GM21367 (cell line): ENCODE measurements around the gene RMDN3.

ENCODE experiments used
- ATAC-seq: cut with Tn5 transposase; IDR thresholded peaks from one replicate; pipeline ENCODE4 v1.9.1; 2021; ENCODE audit not compliant: unreplicated experiment

Gene RMDN3, protein sequence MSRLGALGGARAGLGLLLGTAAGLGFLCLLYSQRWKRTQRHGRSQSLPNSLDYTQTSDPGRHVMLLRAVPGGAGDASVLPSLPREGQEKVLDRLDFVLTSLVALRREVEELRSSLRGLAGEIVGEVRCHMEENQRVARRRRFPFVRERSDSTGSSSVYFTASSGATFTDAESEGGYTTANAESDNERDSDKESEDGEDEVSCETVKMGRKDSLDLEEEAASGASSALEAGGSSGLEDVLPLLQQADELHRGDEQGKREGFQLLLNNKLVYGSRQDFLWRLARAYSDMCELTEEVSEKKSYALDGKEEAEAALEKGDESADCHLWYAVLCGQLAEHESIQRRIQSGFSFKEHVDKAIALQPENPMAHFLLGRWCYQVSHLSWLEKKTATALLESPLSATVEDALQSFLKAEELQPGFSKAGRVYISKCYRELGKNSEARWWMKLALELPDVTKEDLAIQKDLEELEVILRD

DNA sequence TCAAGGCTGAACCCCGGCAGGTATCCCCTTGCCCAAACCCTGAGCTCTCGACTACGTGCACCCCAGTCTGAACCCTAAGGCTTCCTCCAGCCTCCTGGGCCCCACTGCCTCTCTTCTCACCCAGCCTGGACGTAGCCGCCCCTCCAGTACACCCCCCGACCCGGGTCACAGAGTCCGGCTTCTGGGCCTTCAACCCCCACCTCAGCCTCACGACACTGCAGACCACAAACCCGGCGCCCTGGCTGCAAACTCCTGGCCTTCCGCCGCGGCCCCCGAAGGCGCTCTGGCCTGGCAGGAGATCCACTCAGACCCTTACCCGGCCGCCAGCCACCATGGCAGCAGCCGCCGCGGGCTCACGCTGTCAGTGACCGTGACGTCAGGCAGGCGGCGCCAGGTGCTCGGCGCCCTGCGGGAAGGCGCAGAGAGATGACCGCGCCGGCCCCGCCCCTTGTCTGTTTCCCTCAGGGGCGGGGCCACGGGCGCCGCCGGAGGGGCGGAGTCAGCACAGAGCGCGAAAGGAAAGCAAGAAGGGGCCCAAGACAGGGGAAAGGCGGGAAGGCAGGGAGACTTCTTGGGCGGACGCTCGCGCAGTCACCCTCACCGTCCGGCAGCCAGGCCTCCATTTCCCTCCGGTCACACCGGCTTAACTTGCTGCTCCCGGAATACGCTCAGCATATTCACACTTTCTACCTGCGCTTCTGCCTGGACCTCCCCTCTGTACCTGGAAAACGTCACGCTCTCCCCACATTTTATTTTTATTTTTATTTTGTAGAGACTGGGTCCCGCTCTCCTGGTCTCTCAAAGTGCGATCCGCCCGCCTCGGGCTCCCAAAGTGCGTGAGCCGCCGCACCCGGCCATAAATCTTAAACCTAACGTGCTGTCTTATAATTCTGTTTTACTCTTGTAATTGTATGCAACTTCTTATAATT lies at the start of gene RMDN3:
Gene RMDN3 (minus strand): TSS at position 372 of the 929 bp plus-strand sequence. CDS start 471 bp downstream, outside the sequence.
- peak; percentile 79 for ATAC-seq

DNA sequence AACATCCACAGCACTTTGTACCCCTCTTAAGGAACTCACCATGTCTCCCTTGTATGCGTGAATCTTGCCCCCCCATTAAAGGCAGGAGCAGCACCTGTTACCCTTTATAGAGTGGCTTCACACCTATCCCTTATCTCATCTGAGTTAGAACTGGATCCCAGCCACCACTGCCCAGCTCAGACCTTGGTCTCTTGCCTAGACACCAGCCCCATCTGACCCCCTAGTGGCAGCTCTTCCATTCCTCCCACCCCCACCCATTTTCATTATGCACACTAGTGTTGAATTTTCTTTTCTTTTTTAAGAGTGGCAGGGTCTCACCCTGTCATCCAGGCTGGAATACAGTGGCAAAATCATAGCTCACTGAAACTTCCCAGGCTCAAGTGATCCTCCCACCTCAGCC lies 48.6 kb upstream of the RMDN3 start:
- no peak for ATAC-seq

DNA sequence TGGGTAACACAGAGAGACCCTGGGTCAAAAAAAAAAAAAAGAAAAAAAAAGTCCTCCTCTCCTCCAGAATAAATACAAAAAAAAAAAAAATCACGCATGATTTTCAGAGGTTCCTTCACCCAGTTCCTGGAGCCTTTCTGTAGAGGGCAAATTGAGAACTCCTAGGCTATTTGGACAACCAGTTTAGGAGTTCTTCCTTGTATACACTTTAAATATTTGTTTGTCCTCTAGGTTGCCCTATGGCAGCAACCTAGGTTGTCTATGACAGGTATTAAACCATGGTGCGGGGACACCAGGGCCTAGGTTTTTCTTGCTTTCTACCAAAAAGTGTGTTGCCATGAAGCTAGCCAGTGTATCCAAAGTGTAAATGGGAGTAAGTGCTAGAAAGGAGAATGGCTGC lies 48.0 kb upstream of the RMDN3 start:
- no peak for ATAC-seq

DNA sequence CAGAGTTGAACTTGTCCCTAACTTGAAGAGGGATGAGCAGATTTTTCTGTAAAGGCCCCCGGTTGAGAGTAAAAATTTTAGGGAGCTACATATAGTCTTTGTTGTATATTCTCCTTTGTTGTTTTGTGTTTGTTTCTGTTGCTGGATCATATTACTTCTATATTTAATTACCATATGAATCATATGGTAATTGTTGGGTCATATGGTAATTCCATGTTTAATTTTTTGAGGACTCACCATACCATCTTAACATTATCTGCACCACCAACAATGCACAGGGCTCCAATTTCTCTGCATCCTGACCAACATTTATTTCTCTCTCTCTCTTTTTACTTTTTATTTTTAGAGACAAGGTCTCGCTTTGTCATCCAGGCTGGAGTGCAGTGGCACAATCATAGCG lies 44.5 kb upstream of the RMDN3 start:
- ATAC-seq = no peak

DNA sequence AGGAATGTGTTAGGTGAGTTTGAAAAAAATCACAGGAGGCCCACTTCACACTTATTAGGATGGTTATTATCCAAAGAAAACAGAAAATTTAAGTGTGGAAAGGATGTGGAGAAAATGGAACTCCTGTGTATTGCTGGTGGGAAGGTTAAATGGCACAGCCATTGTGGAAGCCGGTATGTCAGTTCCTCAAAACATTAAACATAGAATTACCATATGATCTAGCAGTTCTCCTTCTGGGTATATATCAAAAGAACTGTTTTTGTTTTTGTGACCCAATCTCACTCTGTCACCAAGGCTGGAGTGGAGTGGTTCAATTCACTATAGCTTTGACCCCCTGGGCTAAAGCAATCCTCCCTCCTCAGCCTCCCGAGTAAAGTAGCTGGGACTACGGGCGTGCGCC lies 41.5 kb upstream of the RMDN3 start:
- ATAC-seq = no peak

DNA sequence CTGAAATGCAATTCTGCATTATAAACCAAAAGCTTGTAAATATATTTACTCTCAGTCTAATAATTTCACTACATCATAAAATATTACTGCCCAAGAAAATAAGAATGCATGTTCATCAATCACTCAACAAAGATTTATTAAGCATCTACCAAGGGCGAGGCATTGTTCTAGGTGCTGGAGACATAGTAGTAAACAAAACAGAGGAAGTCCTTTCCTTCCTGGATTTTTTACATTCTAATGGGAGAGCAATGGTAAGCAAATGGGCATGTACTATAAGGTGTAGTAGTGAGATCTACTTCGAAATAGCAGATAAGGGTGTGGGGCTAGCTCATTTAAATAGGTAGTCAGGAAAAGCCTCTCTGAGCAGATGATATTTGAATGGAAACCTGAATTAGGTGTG lies 41.0 kb upstream of the RMDN3 start:
- no peak for ATAC-seq

DNA sequence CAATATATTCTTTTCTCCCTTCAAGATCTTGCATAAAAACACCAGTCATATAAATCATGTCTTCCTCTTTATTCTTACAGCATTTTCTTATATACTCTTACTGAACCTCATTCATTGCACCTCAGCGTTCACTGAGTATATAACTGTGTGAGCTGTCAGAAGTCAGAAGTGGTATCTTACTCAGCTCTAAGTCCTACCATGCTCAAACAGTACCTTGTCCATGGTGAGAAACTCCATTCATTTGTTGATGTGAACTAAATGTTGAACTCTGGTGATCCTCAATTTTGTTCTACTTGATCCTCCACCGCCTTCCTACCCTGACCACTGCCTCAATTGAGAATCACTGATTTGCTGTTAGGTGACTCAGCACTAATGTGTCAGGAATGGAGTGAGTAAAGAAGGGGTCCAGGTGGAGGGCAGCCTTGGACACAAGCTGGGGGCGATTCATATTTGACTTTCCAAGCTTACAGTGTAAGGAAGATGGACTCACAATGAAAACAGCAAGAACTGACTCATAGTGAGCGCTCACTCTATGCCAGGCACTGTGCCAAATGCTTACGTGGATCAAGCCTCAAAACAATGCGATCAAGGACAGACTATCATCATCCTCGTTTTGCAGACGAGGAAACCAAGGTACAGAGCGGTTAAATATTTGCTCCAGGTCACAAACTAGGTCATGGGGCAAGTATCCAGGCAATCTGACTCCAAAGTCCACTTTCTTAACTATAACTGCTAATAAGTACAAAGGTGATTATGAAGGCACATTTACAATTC lies 38.3 kb upstream of the RMDN3 start:
- no peak for ATAC-seq

DNA sequence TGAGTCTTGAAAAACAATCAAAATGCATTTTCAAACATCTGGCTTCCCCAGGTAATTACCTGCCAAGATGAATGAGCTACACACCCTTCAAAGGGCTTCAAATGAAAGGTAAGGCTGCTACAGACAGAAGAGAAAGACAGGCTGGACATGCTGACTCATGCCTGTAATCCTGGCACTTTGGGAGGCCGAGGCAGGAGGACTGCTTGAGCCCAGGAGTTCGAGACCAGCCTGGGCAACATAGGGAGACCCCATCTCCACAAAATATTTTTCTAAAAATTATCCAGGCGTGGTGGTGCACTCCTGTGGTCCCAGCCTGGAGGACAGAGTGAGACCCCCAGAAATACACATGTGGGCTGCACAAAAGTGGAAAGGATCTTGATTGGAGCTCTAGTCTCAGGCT lies 37.3 kb upstream of the RMDN3 start:
- no peak for ATAC-seq

DNA sequence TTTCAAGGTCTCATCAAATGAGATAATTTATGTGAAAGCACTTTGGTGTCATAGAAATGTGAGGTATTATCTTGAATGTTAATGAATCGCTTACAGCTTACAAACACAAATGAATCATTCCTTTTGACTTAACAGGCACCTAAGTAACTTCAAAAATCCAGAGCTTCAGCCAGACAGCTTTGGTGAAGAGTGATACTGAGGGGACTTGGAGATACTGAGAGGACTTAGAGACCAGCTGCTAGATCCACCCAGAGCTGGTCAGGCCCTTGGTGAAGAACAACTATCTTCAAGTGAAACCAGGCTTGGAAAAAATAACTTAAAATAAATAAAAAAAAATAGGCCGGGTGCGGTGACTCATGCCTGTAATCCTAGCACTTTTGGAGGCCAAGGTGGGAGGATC lies 35.7 kb upstream of the RMDN3 start:
- no peak for ATAC-seq

DNA sequence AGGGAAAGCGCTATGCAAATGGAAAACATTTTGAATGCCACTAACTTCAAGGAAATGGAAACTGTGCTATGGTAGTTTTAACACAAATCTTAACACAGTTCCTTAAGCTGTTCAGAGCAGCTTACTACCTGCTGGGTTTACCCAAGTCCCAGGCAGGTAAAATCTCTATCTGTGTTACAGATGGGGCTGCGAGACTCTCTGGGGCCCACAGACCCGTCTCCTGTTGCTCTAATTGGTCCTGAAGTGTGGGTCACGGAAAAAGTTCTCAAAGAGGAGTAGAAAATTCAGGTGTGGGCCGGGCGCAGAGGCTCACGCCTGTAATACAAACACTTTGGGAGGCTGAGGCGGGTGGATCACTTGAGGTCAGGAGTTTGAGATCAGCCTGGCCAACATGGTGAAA lies 34.9 kb upstream of the RMDN3 start:
- ATAC-seq = no peak

DNA sequence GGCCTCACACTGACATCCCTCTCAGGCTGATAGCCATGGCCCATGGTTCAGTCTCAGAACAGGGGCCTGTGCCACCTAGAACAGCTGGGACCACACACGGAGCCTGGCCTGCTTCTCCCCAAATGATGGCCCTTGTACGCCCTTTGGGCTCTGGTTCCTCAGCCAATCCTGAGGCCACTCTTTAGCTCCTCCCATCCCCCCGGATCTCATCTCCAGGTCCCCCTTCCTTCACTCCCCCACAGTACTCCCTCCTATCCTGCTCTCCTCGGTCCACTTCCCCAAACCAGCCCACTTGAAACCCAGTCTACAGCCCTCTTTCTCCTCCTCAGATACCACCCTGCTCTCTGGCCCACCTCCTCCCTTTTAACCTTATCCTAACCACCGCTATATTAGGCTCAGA lies 34.1 kb upstream of the RMDN3 start:
- ATAC-seq = no peak

DNA sequence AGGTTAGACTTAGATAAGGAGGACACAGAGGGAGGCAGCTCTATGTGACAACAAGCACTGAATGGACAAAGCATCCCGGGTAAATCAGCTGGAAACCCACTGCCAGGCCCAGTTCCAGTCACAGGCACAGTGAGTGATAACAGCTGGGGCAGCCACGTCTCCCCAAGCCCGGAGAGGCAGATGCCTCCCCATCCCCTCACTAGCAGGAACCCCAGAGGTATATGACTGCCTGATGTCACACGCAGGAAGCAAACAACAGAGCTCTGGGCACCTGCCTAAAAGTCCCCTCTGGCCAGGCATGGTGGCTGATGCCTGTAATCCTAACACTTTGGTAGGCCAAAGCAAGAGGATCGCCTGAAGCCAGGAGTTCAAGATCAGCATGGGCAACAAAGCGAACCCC lies 32.9 kb upstream of the RMDN3 start:
- no peak for ATAC-seq

DNA sequence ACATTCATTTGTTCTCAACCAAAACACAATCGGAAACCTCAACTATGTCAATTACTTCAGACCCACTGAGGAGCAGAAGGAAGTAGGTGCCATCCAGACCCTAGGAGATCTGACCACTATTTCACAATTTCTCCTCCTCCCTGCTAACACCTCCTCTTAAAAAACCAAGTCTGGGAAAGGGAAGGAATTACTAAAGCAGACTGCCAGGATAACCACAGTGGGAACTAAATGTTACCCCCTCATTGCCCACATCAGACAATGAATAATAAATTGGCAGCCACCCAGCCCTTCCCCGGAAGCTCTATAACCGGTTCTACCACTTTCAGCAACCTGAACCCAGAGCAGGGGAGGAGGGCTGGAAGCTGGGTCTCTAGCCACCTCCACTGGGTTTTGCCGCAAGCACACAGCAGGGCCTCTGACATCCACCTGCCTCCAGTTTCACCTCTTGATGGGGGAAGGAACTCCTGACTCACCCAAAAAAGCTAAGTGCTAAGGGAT lies 32.3 kb upstream of the RMDN3 start:
- ATAC-seq = no peak

DNA sequence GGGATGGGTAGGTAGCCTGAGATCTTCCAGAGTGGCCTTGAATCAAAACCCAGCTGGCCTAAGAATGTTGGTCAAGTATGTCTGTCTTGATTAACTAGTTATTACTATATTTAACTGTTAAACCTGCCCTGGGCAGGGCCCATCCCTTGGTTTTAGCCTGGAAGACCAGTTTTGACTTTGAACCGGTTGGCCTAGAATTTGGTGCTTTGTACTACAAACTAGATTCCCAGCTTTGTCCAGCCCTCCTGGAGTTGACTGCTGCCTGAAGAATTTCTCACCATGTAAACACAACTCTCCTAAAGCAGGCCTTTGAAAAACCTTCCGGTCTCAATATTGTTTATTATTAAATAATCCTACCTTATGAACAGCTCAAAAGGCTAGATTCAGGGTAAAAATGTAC lies 30.8 kb upstream of the RMDN3 start:
- ATAC-seq = no peak

DNA sequence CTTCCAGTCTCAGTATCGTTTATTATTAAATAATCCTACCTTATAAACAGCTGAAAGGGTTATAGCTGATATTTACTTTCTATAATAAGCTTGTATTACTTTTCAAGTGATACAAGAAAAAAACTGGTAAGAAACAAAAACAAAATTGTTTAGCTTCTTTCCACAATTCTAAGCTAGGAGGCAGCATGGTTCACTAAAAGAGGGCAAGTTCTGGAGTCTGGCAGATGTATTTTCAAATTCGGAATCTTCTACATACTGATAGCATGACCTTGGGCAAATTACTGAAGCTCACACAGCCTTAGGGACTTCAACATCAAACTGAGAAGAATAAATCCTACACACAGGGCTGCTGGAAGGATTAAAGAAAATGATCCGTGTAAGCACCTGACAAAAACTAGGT lies 30.1 kb upstream of the RMDN3 start:
- no peak for ATAC-seq

DNA sequence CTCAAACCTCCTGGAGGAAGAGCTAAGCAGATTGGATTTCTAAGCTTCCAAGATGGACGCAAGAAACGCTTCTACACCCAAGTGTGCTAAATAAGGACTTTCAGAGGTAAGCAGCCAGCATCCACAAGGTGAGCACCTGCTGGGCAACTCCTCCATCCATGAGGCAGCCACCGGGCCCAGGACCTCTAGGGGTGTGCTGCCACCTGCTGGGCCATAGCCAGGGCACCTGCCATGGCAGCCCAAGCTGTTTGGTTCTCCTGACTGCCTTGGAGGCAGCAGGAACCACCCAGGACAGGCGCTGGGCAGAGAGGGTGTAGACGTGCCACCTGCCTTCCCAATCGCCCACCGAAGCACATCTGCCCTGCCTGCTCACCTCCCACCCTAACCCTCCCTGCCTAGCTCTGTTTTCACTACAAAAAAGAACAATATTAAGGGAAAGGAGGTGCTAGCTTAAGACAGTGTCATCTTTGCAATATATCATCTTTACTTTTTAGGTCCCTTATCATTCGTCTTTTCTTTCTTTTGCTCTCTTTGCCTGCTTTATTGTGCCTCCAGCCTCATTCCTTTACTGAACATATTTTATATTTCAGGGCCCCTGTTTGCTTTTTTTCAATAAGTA lies 27.7 kb upstream of the RMDN3 start:
- ATAC-seq = no peak

DNA sequence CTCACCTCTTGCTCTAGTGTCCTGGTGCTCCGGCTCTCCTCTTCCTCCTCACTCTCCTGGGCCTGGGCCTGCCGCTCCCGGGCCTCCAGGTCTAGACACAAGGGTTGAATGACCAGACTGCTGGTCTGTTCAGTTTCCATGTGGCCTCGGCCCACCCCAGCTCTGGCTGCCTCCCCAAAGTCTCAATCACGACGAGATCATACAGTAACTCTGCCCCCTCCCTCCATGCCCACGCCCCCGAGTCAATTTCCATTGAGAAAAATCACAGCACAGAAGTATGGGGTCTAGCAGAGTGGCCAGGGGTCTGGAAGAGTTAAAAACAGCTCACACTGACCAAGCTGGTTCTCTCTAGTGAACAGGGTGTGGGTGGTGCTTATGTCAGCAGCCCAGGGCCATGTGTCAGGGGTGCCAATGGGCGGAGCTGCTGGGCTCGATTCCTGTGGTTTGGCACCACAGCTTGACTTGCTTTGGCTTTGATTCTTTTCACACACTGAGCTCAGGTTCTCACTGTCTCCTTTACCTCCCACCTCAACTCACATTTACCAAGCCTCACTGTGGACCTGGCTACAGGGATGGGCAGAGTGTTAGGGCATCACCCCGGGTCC lies 21.6 kb upstream of the RMDN3 start:
- ATAC-seq = no peak

DNA sequence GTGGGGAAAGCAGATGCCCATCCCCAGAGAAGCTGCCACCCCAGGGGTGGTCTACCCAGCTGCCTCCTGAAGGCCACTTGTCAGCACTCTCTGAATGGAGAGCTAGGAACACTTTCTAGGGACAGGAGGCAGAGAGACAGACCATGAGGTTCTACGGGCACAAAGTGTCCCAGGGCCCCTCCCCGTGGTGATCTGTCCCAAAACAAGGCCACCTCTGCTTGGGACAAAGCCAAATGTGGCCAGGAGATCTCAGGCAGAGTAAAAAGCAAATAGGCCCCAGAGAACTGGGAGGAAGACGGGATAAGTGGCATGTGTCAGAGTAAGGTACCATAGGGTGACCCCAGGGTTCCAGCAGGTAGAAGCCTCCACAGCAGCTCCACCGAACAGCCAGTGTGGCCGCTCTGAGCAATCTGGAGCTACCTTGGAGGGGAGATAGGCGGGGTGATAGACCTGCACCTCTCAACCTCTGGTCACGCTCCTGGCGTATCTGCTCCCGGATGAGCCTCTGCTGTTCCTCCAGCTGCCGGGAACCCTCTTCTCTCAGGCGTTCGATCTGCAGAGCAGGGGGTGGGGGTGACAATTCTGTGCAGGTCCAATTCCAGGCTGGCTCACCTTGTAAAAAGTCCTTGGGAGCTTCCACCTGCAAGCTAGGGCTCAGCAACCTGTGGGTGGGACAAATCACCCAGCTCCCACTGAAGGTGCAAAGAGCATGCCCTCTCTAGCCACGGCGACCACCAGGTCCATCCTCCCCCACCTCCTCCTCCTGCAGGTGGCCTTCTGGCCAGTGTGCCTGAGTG lies 20.9 kb upstream of the RMDN3 start:
- ATAC-seq = no peak

DNA sequence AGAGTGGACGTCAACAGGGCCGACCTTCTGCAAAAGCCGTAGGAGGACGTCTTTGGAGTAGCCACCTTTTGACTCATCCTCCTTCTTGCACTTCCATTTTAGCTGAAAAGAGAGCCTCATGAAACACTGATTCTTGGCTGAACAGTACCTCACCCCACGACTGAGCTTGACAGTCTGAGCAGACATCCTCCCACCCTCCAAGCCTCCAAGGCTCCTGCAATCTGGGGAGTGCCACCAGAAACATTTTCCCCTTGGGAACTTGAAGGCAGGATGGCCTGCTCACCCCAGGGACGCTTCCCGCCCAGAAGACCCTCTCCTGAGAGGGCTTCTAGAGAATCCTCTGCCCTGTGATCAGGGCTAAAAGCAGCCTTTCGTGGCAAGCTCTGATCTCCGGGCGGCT lies 20.0 kb upstream of the RMDN3 start:
- no peak for ATAC-seq
